ENCODE results near the gene SAMHD1.
"Not testable (repeated sequence)": the region's sequence is repeated elsewhere in the genome, so short reads cannot be mapped to it uniquely, and the experiment has no call there.

Gene SAMHD1

GRCh38 chr20:36951198-36951978 lies at the start of gene SAMHD1:
Gene SAMHD1 (minus strand): TSS chr20:36951708. CDS start chr20:36951643, 65 bp downstream.
- peak; percentile 98 for DNase-seq

- DNase-seq: not testable (repeated sequence)
Observed at GRCh38 chr20:37000171-37000570, 48.7 kb upstream of the SAMHD1 start.

- no peak for DNase-seq
Observed at GRCh38 chr20:36998652-36999051, 47.1 kb upstream of the SAMHD1 start.

- DNase-seq: no peak
Observed at GRCh38 chr20:36997121-36997520, 45.6 kb upstream of the SAMHD1 start.

GRCh38 chr20:36994221-36994620 lies 42.7 kb upstream of the SAMHD1 start:
- DNase-seq: not testable (repeated sequence)

- DNase-seq: no peak
Observed at GRCh38 chr20:36992802-36993334, 41.4 kb upstream of the SAMHD1 start.

- DNase-seq: no peak
Observed at GRCh38 chr20:36991703-36992102, 40.2 kb upstream of the SAMHD1 start.

- DNase-seq: no peak
Observed at GRCh38 chr20:36989797-36990196, 38.3 kb upstream of the SAMHD1 start.

GRCh38 chr20:36988494-36988966 lies 37.0 kb upstream of the SAMHD1 start:
- DNase-seq: no peak

GRCh38 chr20:36984257-36984638 lies 32.7 kb upstream of the SAMHD1 start:
- DNase-seq: no peak

- DNase-seq: no peak
Observed at GRCh38 chr20:36975099-36975818, 23.8 kb upstream of the SAMHD1 start.

- DNase-seq: no peak
Observed at GRCh38 chr20:36974660-36975059, 23.2 kb upstream of the SAMHD1 start.

GRCh38 chr20:36971103-36971502 lies 19.6 kb upstream of the SAMHD1 start:
- no peak for DNase-seq

- DNase-seq: no peak
Observed at GRCh38 chr20:36969478-36970186, 18.1 kb upstream of the SAMHD1 start.

GRCh38 chr20:36969051-36969450 lies 17.5 kb upstream of the SAMHD1 start:
- DNase-seq: no peak

- no peak for DNase-seq
Observed at GRCh38 chr20:36967636-36968035, 16.1 kb upstream of the SAMHD1 start.

- not testable (repeated sequence) for DNase-seq
Observed at GRCh38 chr20:36966965-36967364, 15.5 kb upstream of the SAMHD1 start.

- DNase-seq: not testable (repeated sequence)
Observed at GRCh38 chr20:36962354-36962941, 10.9 kb upstream of the SAMHD1 start.

GRCh38 chr20:36959242-36959641 lies 7.7 kb upstream of the SAMHD1 start:
- DNase-seq: no peak

- no peak for DNase-seq
Observed at GRCh38 chr20:36957875-36958667, 6.6 kb upstream of the SAMHD1 start.

- no peak for DNase-seq
Observed at GRCh38 chr20:36956674-36957073, 5.2 kb upstream of the SAMHD1 start.

- no peak for DNase-seq
Observed at GRCh38 chr20:36956016-36956415, 4.5 kb upstream of the SAMHD1 start.
